ENCODE results near the gene SERINC2.

- TF ChIP-seq, protein P1, sequence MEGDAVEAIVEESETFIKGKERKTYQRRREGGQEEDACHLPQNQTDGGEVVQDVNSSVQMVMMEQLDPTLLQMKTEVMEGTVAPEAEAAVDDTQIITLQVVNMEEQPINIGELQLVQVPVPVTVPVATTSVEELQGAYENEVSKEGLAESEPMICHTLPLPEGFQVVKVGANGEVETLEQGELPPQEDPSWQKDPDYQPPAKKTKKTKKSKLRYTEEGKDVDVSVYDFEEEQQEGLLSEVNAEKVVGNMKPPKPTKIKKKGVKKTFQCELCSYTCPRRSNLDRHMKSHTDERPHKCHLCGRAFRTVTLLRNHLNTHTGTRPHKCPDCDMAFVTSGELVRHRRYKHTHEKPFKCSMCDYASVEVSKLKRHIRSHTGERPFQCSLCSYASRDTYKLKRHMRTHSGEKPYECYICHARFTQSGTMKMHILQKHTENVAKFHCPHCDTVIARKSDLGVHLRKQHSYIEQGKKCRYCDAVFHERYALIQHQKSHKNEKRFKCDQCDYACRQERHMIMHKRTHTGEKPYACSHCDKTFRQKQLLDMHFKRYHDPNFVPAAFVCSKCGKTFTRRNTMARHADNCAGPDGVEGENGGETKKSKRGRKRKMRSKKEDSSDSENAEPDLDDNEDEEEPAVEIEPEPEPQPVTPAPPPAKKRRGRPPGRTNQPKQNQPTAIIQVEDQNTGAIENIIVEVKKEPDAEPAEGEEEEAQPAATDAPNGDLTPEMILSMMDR (conservative IDR thresholded peaks at IDR 0.05; ENCODE audit: low read depth in 2 of 2): no peak
- TF ChIP-seq EZH2 (IDR thresholded peaks at IDR 0.05; ENCODE audit: low read depth, unreplicated experiment) (no peak), EZH2phosphoT487 (IDR thresholded peaks at IDR 0.05; ENCODE audit: unreplicated experiment) (no peak), POLR2AphosphoS5 (IDR thresholded peaks at IDR 0.05; ENCODE audit: low read depth) (no peak), JUNB (IDR thresholded peaks at IDR 0.05; ENCODE audit: unreplicated experiment) (no peak), ZNF462 (CRISPR knock-in tag; IDR thresholded peaks at IDR 0.05) (no peak), NANOG (IDR thresholded peaks at IDR 0.05; ENCODE audit: borderline replicate concordance) (no peak), ETS1 (IDR thresholded peaks at IDR 0.05) (no peak)
- TF ChIP-seq, protein P2, sequence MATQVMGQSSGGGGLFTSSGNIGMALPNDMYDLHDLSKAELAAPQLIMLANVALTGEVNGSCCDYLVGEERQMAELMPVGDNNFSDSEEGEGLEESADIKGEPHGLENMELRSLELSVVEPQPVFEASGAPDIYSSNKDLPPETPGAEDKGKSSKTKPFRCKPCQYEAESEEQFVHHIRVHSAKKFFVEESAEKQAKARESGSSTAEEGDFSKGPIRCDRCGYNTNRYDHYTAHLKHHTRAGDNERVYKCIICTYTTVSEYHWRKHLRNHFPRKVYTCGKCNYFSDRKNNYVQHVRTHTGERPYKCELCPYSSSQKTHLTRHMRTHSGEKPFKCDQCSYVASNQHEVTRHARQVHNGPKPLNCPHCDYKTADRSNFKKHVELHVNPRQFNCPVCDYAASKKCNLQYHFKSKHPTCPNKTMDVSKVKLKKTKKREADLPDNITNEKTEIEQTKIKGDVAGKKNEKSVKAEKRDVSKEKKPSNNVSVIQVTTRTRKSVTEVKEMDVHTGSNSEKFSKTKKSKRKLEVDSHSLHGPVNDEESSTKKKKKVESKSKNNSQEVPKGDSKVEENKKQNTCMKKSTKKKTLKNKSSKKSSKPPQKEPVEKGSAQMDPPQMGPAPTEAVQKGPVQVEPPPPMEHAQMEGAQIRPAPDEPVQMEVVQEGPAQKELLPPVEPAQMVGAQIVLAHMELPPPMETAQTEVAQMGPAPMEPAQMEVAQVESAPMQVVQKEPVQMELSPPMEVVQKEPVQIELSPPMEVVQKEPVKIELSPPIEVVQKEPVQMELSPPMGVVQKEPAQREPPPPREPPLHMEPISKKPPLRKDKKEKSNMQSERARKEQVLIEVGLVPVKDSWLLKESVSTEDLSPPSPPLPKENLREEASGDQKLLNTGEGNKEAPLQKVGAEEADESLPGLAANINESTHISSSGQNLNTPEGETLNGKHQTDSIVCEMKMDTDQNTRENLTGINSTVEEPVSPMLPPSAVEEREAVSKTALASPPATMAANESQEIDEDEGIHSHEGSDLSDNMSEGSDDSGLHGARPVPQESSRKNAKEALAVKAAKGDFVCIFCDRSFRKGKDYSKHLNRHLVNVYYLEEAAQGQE (IDR thresholded peaks at IDR 0.05; ENCODE audit: unreplicated experiment): no peak
Measured at GRCh38 chr1:31393463-31393862, 19.6 kb upstream of the SERINC2 start.

Data from GM23338 (cell line).